Measurements from ENCODE around the gene MYOCD.
"Not testable (repeated sequence)": the region's sequence is repeated elsewhere in the genome, so short reads cannot be mapped to it uniquely, and the experiment has no call there.

Gene MYOCD

DNA sequence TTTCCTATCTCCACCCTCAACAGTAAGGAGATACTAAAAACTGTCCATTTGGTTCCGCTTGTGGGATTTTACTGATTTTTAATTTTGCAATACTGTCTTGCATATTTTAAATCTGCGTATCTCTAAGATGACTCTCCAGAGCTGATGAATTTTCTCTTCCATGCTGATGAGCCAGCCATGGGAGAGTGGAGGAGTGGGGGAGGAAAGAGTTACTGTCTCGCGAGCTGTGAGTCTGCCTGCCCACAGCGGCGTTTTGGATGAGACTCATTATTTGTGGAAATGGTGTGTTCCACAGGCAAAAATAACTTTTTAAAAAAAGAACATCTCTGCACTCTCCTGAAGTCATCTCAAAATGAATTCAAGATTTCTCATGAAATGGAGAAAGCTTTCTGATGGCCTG, 34.6 kb upstream of the MYOCD start:
- TF ChIP-seq, protein P1, sequence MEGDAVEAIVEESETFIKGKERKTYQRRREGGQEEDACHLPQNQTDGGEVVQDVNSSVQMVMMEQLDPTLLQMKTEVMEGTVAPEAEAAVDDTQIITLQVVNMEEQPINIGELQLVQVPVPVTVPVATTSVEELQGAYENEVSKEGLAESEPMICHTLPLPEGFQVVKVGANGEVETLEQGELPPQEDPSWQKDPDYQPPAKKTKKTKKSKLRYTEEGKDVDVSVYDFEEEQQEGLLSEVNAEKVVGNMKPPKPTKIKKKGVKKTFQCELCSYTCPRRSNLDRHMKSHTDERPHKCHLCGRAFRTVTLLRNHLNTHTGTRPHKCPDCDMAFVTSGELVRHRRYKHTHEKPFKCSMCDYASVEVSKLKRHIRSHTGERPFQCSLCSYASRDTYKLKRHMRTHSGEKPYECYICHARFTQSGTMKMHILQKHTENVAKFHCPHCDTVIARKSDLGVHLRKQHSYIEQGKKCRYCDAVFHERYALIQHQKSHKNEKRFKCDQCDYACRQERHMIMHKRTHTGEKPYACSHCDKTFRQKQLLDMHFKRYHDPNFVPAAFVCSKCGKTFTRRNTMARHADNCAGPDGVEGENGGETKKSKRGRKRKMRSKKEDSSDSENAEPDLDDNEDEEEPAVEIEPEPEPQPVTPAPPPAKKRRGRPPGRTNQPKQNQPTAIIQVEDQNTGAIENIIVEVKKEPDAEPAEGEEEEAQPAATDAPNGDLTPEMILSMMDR (conservative IDR thresholded peaks at IDR 0.05; ENCODE audit: control insufficient read depth, insufficient read depth, low read depth, low read length), result no peak
- DNase-seq (ENCODE audit: low read depth), result peak; percentile 28
- no peak overlapping the region for H3K4me3 ChIP-seq (ENCODE audit: control insufficient read depth, low read depth, low read length)

DNA sequence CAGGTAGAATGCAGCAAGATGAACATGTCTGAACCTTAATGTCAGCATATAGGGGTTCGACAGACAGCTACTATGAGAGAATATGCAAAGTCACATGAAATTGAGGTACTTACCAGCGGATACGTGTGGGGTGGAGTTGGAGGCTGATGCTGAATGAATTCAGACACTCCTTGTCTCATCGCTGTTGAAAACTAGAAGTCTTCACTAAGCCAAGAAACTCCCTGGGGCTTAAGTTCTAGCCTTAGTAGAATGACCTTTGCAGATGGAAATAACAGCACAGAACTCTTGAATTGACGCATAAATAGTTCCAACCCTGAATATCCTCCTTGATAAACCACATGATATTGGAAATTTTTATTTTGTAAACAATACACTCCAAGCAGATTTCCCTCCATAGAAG, 32.9 kb upstream of the MYOCD start:
- no peak overlapping the region for H3K4me3 ChIP-seq (ENCODE audit: control insufficient read depth, low read depth, low read length)
- no peak for DNase-seq (ENCODE audit: low read depth)
- TF ChIP-seq, protein P1 (conservative IDR thresholded peaks at IDR 0.05; ENCODE audit: control insufficient read depth, insufficient read depth, low read depth, low read length), result no peak

DNA sequence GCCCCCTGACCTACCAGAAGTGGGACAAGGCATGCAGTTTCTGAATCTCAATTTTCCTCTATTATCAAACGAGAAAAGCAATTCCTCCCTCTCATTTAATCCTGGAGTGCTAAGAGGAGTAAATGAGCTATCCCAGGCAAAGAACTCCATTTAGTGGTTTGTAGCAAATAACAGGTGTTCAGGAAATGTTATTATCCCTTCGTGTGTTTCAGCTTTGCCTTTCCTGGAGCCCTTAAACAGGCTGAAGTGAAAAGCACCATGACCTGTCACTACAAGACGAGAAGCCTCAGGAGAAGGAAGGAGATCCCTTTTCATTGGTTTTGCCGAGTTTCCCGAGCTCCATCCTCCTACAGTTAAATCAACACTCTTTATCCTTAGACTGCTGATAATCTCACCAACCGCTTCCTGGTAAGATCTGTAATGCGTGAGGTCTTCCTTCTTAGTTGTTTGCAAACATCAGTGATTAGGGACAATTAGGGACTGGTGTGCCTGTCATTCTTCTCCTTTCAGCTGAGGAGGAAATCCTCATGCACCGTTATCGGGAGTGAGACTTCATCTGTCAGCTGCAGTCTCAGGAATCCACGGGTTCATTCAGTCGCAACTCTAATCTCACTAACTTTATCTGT, 30.8 kb upstream of the MYOCD start:
- DNase-seq (ENCODE audit: low read depth), result no peak
- TF ChIP-seq, protein P1 (conservative IDR thresholded peaks at IDR 0.05; ENCODE audit: control insufficient read depth, insufficient read depth, low read depth, low read length), result no peak
- no peak overlapping the region for H3K4me3 ChIP-seq (ENCODE audit: control insufficient read depth, low read depth, low read length)

DNA sequence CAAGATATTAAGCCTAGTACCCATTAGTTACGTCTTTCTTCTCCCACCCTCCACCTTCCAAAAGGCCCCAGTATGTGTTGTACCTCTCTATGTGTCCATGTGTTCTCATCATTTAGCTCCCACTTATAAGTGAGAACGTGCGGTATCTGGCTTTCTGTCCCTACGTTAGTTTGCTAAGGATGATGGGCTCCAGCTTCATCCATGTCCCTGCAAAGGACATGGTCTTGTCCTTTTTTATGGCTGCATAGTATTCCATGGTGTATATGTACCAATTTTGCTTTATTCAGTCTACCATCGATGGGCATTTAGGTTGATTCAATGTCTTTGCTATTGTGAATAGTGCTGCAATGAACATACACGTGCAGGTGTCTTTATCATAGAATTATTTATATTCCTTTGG, 29.7 kb upstream of the MYOCD start:
- not testable (repeated sequence) for H3K4me3 ChIP-seq (ENCODE audit: control insufficient read depth, low read depth, low read length); DNase-seq (ENCODE audit: low read depth)

DNA sequence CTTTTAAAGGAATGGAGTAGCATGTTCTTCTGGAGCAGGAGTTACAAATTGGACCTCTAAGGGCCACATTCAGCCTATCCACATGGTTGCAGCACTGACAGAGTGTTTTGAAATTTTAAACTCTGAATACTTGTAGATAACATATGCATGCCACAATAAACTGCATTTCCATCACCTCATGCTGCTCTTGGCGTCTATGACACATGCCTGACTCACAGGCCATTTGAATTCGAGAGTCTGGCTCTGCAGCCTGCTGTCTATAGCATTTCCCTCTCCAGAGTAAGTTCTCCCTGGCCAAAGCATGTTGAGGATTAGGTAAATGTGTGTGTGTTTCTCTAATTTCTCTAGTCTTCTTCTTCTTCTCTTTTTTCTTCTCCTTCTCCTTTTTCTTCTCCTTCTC, 28.7 kb upstream of the MYOCD start:
- H3K4me3 ChIP-seq (ENCODE audit: control insufficient read depth, low read depth, low read length), result no peak overlapping the region
- TF ChIP-seq, protein P1 (conservative IDR thresholded peaks at IDR 0.05; ENCODE audit: control insufficient read depth, insufficient read depth, low read depth, low read length), result no peak
- peak; percentile 94 for DNase-seq (ENCODE audit: low read depth)

DNA sequence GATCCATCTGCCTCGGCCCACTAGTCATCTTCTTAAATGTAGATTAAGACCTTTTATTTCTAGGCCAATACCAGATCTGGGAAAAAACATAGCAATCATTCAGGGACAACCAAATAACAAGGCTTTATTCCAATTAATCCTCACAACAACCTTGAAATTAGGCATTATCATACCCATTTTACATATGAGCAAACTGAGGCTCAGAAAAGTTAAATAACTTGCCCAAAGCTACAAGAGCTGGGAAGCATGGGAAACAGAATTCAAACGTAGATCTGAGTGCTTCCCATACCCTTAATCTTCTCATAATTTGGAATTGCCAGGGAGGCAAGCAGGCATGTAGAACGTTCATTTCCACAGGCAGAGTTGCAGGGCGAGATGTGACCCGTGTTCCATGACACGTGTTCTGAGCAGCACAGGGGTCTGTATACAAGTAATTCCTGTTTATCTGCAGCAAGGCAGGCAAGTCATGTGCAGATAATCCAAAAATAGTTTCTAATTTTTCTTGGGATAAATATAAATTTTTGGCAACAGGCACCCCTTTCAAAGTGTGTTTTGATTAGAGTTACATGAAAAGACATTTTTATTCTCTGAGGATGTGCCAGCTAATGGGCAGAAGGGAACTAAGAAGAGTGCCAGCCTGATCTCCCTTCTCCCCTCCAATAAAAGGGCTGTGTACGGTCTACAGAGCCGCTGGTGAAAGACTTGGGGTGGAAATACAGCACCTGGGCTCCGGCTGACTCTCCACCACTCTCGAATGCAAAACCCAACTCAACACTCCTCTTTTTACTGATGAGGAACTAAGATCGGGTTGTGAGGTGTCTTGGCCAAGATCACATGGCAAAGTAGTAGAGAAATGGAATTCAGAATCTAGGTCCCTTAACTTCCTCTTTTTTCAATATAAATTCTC, 27.7 kb upstream of the MYOCD start:
- no peak for DNase-seq (ENCODE audit: low read depth)
- H3K4me3 ChIP-seq (ENCODE audit: control insufficient read depth, low read depth, low read length), result no peak overlapping the region
- TF ChIP-seq, protein P1 (conservative IDR thresholded peaks at IDR 0.05; ENCODE audit: control insufficient read depth, insufficient read depth, low read depth, low read length), result no peak

DNA sequence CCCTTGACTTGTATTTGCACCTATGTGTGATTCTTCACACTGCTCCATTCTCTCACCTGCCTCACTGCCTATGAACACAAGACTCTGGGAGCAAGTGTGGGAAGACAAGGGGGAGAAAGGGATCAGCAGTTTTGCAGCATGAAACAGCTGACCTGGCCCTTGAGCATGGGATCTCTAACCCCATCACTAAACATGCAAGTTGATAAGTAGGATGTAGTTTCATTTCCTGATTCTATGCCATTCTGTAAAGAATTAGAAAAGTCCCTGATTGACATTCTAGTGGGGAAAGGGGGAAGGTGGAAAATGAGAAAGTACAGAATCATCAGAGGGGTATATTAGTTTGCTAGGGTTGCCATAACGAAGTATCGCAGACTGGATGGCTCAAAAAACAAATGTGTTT, 25.3 kb upstream of the MYOCD start:
- TF ChIP-seq, protein P1 (conservative IDR thresholded peaks at IDR 0.05; ENCODE audit: control insufficient read depth, insufficient read depth, low read depth, low read length), result no peak
- DNase-seq (ENCODE audit: low read depth), result no peak
- H3K4me3 ChIP-seq (ENCODE audit: control insufficient read depth, low read depth, low read length), result no peak overlapping the region

All from fibroblast of mammary gland (primary cell).